ENCODE measurements around the gene GATB. TPM values are rescaled to one million over a fixed set of nuclear protein-coding genes. Genes with fewer than 3 reads are reported as not detected.

Gene GATB
- total and polyA plus RNA-seq, 2 experiments from 2014 or later, result 17.7 to 18.9 TPM

DNA sequence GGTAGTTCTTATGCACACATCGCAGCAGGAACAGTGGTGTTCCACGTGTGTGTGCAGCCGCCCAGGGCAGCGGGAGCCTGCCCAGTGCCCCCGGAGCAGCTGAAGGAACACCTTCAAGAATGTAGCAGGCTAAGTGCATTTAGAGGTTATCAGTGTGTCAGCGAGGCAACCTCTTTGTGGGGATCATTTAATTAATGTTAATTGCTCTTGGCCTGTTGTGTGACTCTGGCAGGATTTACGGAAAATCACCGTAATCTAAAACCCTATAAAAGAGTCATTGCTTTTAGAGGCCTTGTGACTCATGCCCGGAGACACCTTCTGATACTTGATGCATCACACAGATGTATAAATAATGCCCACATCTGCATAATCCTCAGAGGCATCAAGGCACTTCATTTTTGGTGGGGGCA is 47.3 kb upstream of the GATB start:
- H3K9me3 Mint-ChIP-seq, result peaks cover 18% of the 10 kb centered on the region

More for the DNA sequence above, 47.3 kb upstream of the GATB start:
- Histone ChIP-seq H3K4me1 (ENCODE audit: insufficient read depth) (peaks cover 34% of the 10 kb centered on the region), H3K79me2 (replicated peaks; ENCODE audit: insufficient read depth) (no peaks in the 10 kb centered on the region), H3K36me3 (ENCODE audit: insufficient read depth) (no peaks in the 10 kb centered on the region), H2AFZ (no peak overlapping the region), H3K4me3 (no peak overlapping the region), H3K4me2 (no peak overlapping the region), H3K9me2 (ENCODE audit: insufficient read depth) (peaks cover 7% of the 10 kb centered on the region; the same call in 1 of the 2 replicates), H3K27me3 (ENCODE audit: insufficient read depth) (no peaks in the 10 kb centered on the region), H3F3A (replicated peaks; ENCODE audit: low read depth) (0 out of 2 replicates have a peak, but pooled peaks cover 6% of the 10 kb centered on the region), H3K27ac (ENCODE audit: low read depth) (no peak overlapping the region), H4K20me1 (replicated peaks; ENCODE audit: insufficient read depth) (no peaks in the 10 kb centered on the region)
- no peak overlapping the region for H3K4me3 Mint-ChIP-seq
- H3K27me3 Mint-ChIP-seq (ENCODE audit: insufficient read depth, low read depth, poor library complexity), result peaks cover 6% of the 10 kb centered on the region
- DNase-seq (ENCODE audit: low spot score), result no peak
- H3K27ac Mint-ChIP-seq, result no peak overlapping the region
- peaks cover 20% of the 10 kb centered on the region for H3K36me3 Mint-ChIP-seq (ENCODE audit: low read depth)
- ATAC-seq, result no peak
- TF ChIP-seq EZH2 (IDR thresholded peaks at IDR 0.05; ENCODE audit: low read depth, unreplicated experiment) (no peak), NANOG (IDR thresholded peaks at IDR 0.05; ENCODE audit: borderline replicate concordance) (no peak), ZNF462 (CRISPR knock-in tag; IDR thresholded peaks at IDR 0.05) (no peak), REST (IDR thresholded peaks at IDR 0.05; ENCODE audit: unreplicated experiment) (no peak), CREB1 (CRISPR knock-in tag; IDR thresholded peaks at IDR 0.05; ENCODE audit: low read depth) (no peak), JUNB (IDR thresholded peaks at IDR 0.05; ENCODE audit: unreplicated experiment) (no peak), POLR2AphosphoS5 (IDR thresholded peaks at IDR 0.05; ENCODE audit: low read depth) (no peak)
- TF ChIP-seq, protein P1, sequence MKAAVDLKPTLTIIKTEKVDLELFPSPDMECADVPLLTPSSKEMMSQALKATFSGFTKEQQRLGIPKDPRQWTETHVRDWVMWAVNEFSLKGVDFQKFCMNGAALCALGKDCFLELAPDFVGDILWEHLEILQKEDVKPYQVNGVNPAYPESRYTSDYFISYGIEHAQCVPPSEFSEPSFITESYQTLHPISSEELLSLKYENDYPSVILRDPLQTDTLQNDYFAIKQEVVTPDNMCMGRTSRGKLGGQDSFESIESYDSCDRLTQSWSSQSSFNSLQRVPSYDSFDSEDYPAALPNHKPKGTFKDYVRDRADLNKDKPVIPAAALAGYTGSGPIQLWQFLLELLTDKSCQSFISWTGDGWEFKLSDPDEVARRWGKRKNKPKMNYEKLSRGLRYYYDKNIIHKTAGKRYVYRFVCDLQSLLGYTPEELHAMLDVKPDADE (IDR thresholded peaks at IDR 0.05), result no peak
- H3K4me1 Mint-ChIP-seq, result peaks cover 42% of the 10 kb centered on the region
